ENCODE measurements around the gene FOXN3.

DNA sequence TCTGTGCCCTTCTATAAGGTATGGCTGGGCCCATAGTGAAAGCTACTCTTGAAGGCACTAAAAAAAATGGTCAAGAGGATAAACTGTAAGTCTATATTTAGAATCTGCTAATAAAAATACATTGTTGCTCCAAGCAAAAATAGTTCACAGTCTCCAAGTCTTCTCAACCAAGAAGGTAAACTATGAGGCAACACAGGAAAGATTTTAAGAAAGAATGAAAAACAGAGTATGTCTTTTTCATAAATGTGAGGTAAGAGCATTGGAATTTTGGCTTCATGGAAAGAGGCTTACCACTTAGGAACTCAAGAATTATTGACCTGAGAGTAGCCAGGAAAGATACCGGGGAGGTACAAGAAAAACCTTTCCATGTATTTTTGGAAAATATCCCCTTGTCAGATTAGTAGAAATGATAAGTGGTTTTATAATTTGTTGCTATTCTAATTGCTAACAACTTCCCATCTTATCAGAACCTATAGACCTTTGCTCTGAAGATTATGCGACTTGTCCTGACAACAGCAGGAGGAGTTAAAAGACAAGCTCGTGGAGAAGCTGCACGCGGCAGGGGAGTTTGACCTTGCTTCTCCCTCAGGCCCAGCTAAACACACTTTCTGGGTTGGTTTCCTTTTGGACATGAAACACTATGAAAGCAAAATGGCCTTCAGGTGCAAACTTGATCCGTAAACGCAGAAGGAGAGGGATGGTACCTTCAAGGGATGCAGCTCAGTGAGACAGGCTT, 238.1 kb downstream of the FOXN3 start:
- TF ChIP-seq, protein P1, sequence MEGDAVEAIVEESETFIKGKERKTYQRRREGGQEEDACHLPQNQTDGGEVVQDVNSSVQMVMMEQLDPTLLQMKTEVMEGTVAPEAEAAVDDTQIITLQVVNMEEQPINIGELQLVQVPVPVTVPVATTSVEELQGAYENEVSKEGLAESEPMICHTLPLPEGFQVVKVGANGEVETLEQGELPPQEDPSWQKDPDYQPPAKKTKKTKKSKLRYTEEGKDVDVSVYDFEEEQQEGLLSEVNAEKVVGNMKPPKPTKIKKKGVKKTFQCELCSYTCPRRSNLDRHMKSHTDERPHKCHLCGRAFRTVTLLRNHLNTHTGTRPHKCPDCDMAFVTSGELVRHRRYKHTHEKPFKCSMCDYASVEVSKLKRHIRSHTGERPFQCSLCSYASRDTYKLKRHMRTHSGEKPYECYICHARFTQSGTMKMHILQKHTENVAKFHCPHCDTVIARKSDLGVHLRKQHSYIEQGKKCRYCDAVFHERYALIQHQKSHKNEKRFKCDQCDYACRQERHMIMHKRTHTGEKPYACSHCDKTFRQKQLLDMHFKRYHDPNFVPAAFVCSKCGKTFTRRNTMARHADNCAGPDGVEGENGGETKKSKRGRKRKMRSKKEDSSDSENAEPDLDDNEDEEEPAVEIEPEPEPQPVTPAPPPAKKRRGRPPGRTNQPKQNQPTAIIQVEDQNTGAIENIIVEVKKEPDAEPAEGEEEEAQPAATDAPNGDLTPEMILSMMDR (IDR thresholded peaks at IDR 0.05), result no peak
- no peak for TF ChIP-seq POLR2A (IDR thresholded peaks at IDR 0.05)
